Memory B cell (primary cell): Measurements from ENCODE around the gene LSS.
"Not testable (repeated sequence)": the region's sequence is repeated elsewhere in the genome, so short reads cannot be mapped to it uniquely, and the experiment has no call there.

ENCODE experiments used
- ATAC-seq: fragments of 150-1000 bp; cut with Tn5 transposase; 2 replicates; pipeline ENCODE4 v1.10.0; 2021; ENCODE audit warnings: low read depth, mild to moderate bottlenecking, moderate library complexity
- DNase-seq, 2 donors: peaks; one replicate each; pipeline ENCODE4 v3.0.0; 2022; ENCODE audit warnings: low spot score in 2 of 2
- H3K27ac Mint-ChIP-seq: one replicate; pipeline ENCODE4 v1.8.0; 2022; ENCODE audit warnings: mild to moderate bottlenecking, moderate library complexity, mixed read lengths
- H3K27me3 Mint-ChIP-seq: one replicate; pipeline ENCODE4 v1.8.0; 2022; ENCODE audit warnings: mixed read lengths
- H3K36me3 Mint-ChIP-seq: one replicate; pipeline ENCODE4 v1.8.0; 2022; ENCODE audit warnings: mild to moderate bottlenecking, mixed read lengths
- H3K4me1 Mint-ChIP-seq: one replicate; pipeline ENCODE4 v1.8.0; 2022; ENCODE audit warnings: mixed read lengths
- H3K4me3 Mint-ChIP-seq: one replicate; pipeline ENCODE4 v1.8.0; 2022; ENCODE audit warnings: mild to moderate bottlenecking, moderate library complexity, mixed read lengths
- H3K9me3 Mint-ChIP-seq: one replicate; pipeline ENCODE4 v1.8.0; 2022; ENCODE audit warnings: mixed read lengths

LSS gene

GRCh38 chr21:46172863-46173528 is 55.6 kb downstream of the LSS start:
- DNase-seq (no peak), ATAC-seq (no peak)
- H3K4me1 Mint-ChIP-seq: peaks cover 8% of the 10 kb centered on the region
- no peak overlapping the region for H3K4me3 Mint-ChIP-seq
- H3K27ac Mint-ChIP-seq: no peak overlapping the region
- H3K36me3 Mint-ChIP-seq: peaks cover 18% of the 10 kb centered on the region
- peaks cover 10% of the 10 kb centered on the region for H3K27me3 Mint-ChIP-seq
- peaks cover 9% of the 10 kb centered on the region for H3K9me3 Mint-ChIP-seq

GRCh38 chr21:46171996-46172862 is 56.3 kb downstream of the LSS start:
- DNase-seq (no peak), ATAC-seq (peak; percentile 48)
- H3K4me1 Mint-ChIP-seq: peaks cover 8% of the 10 kb centered on the region
- H3K27me3 Mint-ChIP-seq: peaks cover 10% of the 10 kb centered on the region
- no peak overlapping the region for H3K4me3 Mint-ChIP-seq
- peaks cover 18% of the 10 kb centered on the region for H3K36me3 Mint-ChIP-seq
- H3K9me3 Mint-ChIP-seq: peaks cover 7% of the 10 kb centered on the region
- H3K27ac Mint-ChIP-seq: no peak overlapping the region

GRCh38 chr21:46171585-46171984 is 57.0 kb downstream of the LSS start:
- peaks cover 8% of the 10 kb centered on the region for H3K4me1 Mint-ChIP-seq
- H3K4me3 Mint-ChIP-seq: no peak overlapping the region
- H3K9me3 Mint-ChIP-seq: peaks cover 7% of the 10 kb centered on the region
- no peak overlapping the region for H3K27ac Mint-ChIP-seq
- peaks cover 20% of the 10 kb centered on the region for H3K36me3 Mint-ChIP-seq
- peaks cover 10% of the 10 kb centered on the region for H3K27me3 Mint-ChIP-seq
- ATAC-seq (no peak), DNase-seq (no peak)

DNA sequence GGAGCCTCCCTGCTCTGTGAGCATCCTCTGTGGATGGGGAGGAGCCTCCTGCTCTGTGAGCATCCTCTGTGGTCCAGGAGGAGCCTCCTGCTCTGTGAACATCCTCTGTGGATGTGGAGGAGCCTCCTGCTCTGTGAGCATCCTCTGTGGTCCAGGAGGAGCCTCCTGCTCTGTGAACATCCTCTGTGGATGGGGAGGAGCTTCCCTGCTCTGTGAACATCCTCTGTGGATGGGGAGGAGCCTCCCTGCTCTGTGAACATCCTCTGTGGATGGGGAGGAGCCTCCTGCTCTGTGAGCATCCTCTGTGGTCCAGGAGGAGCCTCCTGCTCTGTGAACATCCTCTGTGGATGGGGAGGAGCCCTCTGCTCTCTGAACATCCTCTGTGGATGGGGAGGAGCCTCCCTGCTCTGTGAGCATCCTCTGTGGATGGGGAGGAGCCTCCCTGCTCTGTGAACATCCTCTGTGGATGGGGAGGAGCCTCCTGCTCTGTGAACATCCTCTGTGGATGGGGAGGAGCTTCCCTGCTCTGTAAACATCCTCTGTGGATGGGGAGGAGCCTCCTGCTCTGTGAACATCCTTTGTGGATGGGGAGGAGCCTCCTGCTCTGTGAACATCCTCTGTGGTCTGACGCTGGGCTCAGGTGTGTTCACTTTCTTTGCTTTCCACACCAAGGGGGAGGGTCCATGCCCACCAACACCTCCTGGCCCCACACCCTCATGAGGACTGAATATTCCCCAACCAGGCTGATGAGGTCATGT is 58.0 kb downstream of the LSS start:
- not testable (repeated sequence) for H3K4me1 Mint-ChIP-seq, H3K27me3 Mint-ChIP-seq, H3K9me3 Mint-ChIP-seq, DNase-seq, H3K4me3 Mint-ChIP-seq, ATAC-seq
- Mint-ChIP-seq H3K27ac (peak overlapping the region; percentile 5), H3K36me3 (peaks cover 17% of the 10 kb centered on the region)

DNA sequence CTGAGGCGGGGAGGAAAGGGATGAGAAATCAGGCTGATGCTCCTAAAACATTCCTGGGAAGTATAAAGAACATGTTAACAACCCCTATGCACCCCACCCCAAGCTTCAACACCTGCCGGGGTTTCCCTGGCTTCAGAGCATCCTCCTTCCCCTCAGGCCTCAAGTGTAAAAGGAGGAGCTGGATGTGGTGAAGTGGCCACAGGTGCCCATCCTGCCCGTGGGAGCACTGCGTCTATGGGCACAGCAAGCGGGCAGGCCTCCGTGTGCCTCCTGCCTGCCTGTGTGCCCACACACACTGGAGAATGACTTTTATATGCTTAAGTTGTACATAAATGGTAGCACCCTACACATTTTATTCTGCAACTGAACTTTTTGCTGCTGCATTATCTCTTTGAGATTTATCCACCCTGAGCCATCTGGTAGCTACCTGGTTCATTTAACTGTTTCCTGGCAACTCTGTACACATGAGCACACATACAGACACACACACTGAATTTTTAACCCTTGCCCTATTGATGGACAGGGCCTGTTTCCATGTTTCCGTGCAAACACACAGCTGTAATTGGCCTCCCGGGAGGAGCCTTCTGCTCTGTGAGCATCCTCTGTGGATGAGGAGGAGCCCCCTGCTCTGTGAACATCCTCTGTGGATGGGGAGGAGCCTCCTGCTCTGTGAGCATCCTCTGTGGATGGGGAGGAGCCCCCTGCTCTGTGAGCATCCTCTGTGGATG is 59.8 kb downstream of the LSS start:
- Mint-ChIP-seq H3K27ac (no peak overlapping the region), H3K9me3 (no peaks in the 10 kb centered on the region), H3K4me3 (no peak overlapping the region)

GRCh38 chr21:46168238-46168637 is 60.3 kb downstream of the LSS start:
- H3K4me1 Mint-ChIP-seq: peaks cover 8% of the 10 kb centered on the region
- peaks cover 5% of the 10 kb centered on the region for H3K27me3 Mint-ChIP-seq
- H3K27ac Mint-ChIP-seq: no peak overlapping the region

More for the DNA sequence above, 59.8 kb downstream of the LSS start:
- ATAC-seq (no peak), DNase-seq (no peak)
- peaks cover 8% of the 10 kb centered on the region for H3K4me1 Mint-ChIP-seq
- peaks cover 8% of the 10 kb centered on the region for H3K27me3 Mint-ChIP-seq
- H3K36me3 Mint-ChIP-seq: peaks cover 10% of the 10 kb centered on the region

DNA sequence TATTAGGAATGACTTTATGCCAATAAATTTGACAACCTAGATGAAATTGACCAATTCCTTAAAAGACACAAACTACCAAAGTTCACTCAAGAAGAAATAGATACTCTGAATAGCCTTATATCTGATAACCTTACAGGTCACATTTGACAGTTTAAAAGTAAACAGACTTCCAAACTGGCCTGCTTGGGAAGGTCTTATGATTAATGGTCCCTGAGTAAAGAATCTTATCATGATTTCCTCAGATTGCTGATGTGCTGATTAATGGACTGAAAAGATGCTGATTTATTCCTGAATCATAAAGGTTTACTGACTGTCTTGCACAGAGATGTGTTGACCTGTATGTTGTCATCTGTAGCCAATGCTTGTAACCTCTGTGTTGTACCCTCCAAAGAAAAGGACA is 63.5 kb downstream of the LSS start:
- Mint-ChIP-seq H3K4me1 (no peaks in the 10 kb centered on the region), H3K27me3 (peaks cover 2% of the 10 kb centered on the region), H3K36me3 (peaks cover 14% of the 10 kb centered on the region), H3K4me3 (no peak overlapping the region), H3K9me3 (no peaks in the 10 kb centered on the region), H3K27ac (no peak overlapping the region)
- no peak for DNase-seq
- no peak for ATAC-seq

More at GRCh38 chr21:46168238-46168637, 60.3 kb downstream of the LSS start:
- ATAC-seq (no peak), DNase-seq (no peak)
- Mint-ChIP-seq H3K4me3 (no peak overlapping the region), H3K36me3 (peaks cover 12% of the 10 kb centered on the region), H3K9me3 (no peaks in the 10 kb centered on the region)

- Mint-ChIP-seq H3K36me3 (peaks cover 14% of the 10 kb centered on the region), H3K4me1 (no peaks in the 10 kb centered on the region), H3K27me3 (peaks cover 2% of the 10 kb centered on the region), H3K9me3 (no peaks in the 10 kb centered on the region), H3K4me3 (no peak overlapping the region), H3K27ac (no peak overlapping the region)
- no peak for ATAC-seq
- no peak for DNase-seq
Measured at GRCh38 chr21:46163380-46163779, 65.2 kb downstream of the LSS start.

DNA sequence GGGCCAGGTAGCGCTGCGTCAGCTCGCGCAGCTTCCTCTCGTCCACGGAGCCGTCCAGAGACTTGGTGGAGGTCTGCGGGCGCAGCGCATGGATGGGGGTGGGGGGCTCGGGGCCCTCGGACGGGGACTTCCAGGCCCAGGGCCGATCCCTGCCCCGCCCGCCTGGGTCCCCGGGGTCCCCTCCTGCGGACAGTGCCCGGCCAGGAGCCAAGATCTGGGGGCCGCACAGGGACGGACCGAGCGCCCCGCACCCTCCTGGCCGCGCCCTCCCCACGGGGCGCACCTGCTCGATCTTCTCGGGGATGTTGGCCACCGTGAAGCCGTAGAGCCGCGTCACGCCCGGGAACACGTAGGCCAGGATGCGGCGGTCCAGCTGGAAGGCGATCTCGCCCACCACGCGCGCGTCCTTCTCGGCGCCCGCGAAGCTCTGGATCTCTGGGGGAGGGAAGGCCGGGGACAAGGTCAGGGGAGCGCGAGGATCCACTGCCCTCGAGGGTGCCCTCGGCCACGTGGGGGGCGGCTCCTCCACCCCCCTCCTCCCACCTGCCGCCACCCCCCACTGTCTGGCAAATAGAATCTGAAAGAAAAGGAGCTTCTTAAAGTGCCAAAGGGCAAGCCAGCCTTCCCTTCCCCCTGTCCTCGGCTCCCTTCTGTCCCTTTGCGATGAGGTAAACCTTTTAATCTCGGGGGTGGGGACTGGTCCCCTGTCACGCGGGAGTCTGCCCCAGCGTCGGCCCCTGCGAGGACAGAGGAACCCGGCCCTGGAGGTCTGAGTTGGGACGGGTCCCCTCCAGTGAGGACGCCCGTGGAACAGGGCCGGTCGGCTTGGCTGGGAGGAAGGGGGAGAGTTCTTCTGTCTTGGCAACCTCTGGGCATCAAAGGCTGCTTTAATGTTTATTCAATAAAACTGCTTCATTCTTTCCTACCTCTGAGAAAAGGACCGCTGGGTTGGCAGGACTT is 66.7 kb downstream of the LSS start:
- ATAC-seq (no peak), DNase-seq (no peak)
- H3K36me3 Mint-ChIP-seq: peaks cover 12% of the 10 kb centered on the region
- no peak overlapping the region for H3K4me3 Mint-ChIP-seq
- H3K27ac Mint-ChIP-seq: no peak overlapping the region
- H3K27me3 Mint-ChIP-seq: peaks cover 2% of the 10 kb centered on the region
- no peaks in the 10 kb centered on the region for H3K4me1 Mint-ChIP-seq
- H3K9me3 Mint-ChIP-seq: no peaks in the 10 kb centered on the region

GRCh38 chr21:46160907-46161632 is 67.5 kb downstream of the LSS start:
- H3K4me3 Mint-ChIP-seq: no peak overlapping the region
- DNase-seq: no peak
- no peak for ATAC-seq
- H3K4me1 Mint-ChIP-seq: no peaks in the 10 kb centered on the region
- no peak overlapping the region for H3K27ac Mint-ChIP-seq
- H3K27me3 Mint-ChIP-seq: peaks cover 2% of the 10 kb centered on the region
- H3K36me3 Mint-ChIP-seq: peaks cover 10% of the 10 kb centered on the region
- no peaks in the 10 kb centered on the region for H3K9me3 Mint-ChIP-seq

- DNase-seq (no peak), ATAC-seq (no peak)
- H3K27ac Mint-ChIP-seq: no peak overlapping the region
- no peaks in the 10 kb centered on the region for H3K9me3 Mint-ChIP-seq
- peaks cover 2% of the 10 kb centered on the region for H3K27me3 Mint-ChIP-seq
- H3K4me1 Mint-ChIP-seq: no peaks in the 10 kb centered on the region
- peaks cover 12% of the 10 kb centered on the region for H3K36me3 Mint-ChIP-seq
- no peak overlapping the region for H3K4me3 Mint-ChIP-seq
Measured at GRCh38 chr21:46160657-46160906, 68.0 kb downstream of the LSS start.

DNA sequence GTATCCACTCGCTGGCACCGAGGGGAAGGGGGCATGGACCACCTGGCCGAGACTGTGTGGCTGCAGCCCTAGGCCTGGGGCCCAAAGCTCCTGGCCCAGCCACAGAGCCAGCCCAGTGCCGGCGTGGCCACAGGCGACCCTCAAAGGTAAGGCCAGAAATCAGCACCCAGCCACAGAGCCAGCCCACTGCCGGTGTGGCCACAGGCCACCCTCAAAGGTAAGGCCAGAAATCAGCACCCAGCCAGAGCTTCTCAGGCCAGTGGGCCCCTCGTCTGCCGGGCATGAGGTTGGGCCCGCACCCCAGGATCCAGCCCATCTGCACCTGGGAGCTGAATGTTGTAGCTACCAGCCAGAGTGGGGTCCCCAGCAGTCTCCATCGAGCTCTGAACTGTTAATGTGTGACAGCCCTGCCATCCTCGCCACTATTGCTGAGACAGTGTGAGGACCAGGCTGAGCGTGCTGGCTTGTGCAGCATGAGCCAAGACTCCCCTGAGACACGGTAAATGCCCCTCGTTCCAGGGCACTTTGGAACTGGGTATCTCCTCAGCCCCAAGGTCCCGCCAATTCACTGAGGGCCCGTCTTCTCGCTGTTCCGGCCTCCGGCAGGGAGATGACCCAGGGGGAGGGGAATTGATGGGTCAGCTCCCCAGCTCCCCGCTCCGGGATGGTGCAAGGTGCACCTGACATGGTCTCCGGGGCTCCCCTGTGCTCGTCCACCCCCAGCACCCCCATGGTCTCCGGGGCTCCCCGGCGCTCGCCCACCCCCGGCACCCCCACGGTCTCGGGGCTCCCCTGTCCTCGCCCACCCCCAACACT is 68.5 kb downstream of the LSS start:
- DNase-seq: no peak
- no peak for ATAC-seq
- Mint-ChIP-seq H3K36me3 (peaks cover 12% of the 10 kb centered on the region), H3K9me3 (no peaks in the 10 kb centered on the region), H3K4me1 (no peaks in the 10 kb centered on the region), H3K27ac (no peak overlapping the region), H3K4me3 (no peak overlapping the region), H3K27me3 (peaks cover 2% of the 10 kb centered on the region)
